ENCODE measurements around the gene TCP11L2.

- TF ChIP-seq CTCF (IDR thresholded peaks at IDR 0.05; ENCODE audit: borderline replicate concordance, extremely low read depth, low read length, poor library complexity, severe bottlenecking): no peak
- TF ChIP-seq EZH2 (IDR thresholded peaks at IDR 0.05; ENCODE audit: borderline replicate concordance, low read depth, low read length, severe bottlenecking): no peak
Measured at GRCh38 chr12:106275458-106275857, 27.1 kb upstream of the TCP11L2 start.
